ACC112 (cell line): ENCODE measurements around the gene SEPTIN14.
"Not testable (repeated sequence)": the region's sequence is repeated elsewhere in the genome, so short reads cannot be mapped to it uniquely, and the experiment has no call there.

ENCODE experiments used
- H2AFZ ChIP-seq: fragments of 200-600 bp; sonication (generic); one replicate; pipeline ENCODE4 v1.6.0; 2017; ENCODE audit warnings: antibody characterized with exemption, low read length; ENCODE audit not compliant: unreplicated experiment
- H3K27ac ChIP-seq: fragments of 200-600 bp; sonication (generic); 2 replicates; pipeline ENCODE4 v1.5.1; 2014; ENCODE audit warnings: low read depth, mild to moderate bottlenecking, antibody characterized with exemption, low read length, moderate library complexity
- H3K27me3 ChIP-seq: fragments of 200-600 bp; sonication (generic); 2 replicates; pipeline ENCODE4 v1.6.1; 2014; ENCODE audit warnings: mild to moderate bottlenecking, antibody characterized with exemption, low read length, moderate library complexity, mixed read lengths; ENCODE audit not compliant: insufficient read depth
- H3K36me3 ChIP-seq: fragments of 200-600 bp; sonication (generic); 2 replicates; pipeline ENCODE4 v1.6.1; 2016; ENCODE audit warnings: mild to moderate bottlenecking, antibody characterized with exemption, low read length, moderate library complexity, mixed read lengths; ENCODE audit not compliant: insufficient read depth
- H3K4me1 ChIP-seq: fragments of 200-600 bp; sonication (generic); one replicate; pipeline ENCODE4 v1.6.1; 2016; ENCODE audit warnings: low read length, mixed read lengths; ENCODE audit not compliant: insufficient read depth, unreplicated experiment, control insufficient read depth
- H3K4me3 ChIP-seq: fragments of 200-600 bp; sonication (generic); 2 replicates; pipeline ENCODE4 v1.5.1; 2014; ENCODE audit warnings: mild to moderate bottlenecking, low read depth, low read length
- H3K79me2 ChIP-seq: fragments of 200-600 bp; sonication (generic); one replicate; pipeline ENCODE4 v1.6.0; 2016; ENCODE audit warnings: low read length; ENCODE audit not compliant: control insufficient read depth, unreplicated experiment, insufficient read depth

SEPTIN14 gene

DNA sequence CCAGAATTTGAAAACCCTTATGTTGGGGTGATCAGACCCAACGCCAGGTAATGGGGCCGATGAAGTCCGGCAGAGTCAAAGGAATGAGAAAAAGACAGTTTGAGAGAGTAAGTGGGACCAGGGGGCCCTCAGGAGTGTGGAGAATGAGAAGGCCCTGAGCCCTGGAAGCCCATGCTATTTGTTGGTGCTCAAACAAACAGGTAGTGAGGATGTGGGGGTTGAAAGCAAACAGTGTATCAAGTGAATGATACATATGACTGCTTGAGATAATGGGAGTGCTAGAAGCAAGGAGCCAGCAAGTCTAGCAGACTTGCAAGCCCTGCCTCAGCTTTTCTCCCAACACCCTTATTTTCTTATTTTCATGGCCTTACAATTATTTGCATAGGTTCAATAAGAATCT is 11.2 kb upstream of the SEPTIN14 start:
- Histone ChIP-seq H2AFZ (no peak overlapping the region), H3K27ac (no peak overlapping the region), H3K79me2 (no peaks in the 10 kb centered on the region), H3K4me1 (no peaks in the 10 kb centered on the region), H3K4me3 (no peak overlapping the region), H3K36me3 (no peaks in the 10 kb centered on the region), H3K27me3 (peaks cover 9% of the 10 kb centered on the region; the same call in 1 of the 2 replicates)

DNA sequence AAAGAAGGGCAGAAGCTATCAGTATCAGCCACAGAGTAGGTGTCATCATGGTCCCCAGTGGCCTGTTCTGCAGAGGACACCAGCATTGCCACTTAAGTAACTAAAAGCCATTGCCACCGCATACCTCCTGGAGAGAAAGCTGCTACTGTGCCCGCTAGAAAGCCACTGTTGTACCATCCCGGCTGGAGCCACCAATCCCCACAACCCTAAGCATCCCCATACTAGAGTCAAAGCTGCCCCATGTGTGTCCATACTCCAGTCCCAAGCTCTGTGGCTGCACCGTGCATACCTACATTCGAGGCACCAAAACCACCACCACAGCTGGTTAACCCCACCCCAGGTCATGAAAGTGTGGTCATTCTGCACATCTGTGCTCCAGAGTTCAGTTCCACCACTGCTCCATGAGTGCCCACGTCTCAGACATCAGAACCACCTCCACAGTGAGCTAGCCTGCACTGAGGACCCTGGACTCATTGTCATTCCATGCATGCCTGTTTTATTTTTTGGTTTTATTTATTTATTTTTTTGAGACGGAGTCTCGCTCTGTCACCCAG is 9.5 kb upstream of the SEPTIN14 start:
- Histone ChIP-seq H3K4me1 (no peaks in the 10 kb centered on the region), H3K27me3 (peaks cover 2% of the 10 kb centered on the region; the same call in 1 of the 2 replicates), H3K79me2 (no peaks in the 10 kb centered on the region)

DNA sequence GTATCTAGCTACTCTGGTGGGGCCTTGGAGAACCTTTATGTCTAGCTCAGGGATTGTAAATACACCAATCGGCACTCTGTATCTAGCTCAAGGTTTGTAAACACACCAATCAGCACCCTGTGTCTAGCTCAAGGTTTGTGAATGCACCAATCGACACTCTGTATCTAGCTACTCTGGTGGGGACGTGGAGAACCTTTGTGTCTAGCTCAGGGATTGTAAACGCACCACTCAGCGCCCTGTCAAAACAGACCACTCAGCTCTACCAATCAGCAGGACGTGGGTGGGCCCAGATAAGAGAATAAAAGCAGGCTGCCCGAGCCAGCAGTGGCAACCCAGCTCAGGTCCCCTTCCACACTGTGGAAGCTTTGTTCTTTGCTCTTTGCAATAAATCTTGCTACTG is 6.4 kb upstream of the SEPTIN14 start:
- H2AFZ ChIP-seq, H3K27ac ChIP-seq, H3K79me2 ChIP-seq, H3K4me1 ChIP-seq, H3K36me3 ChIP-seq, H3K4me3 ChIP-seq, H3K27me3 ChIP-seq: not testable (repeated sequence)

More for the DNA sequence above, 9.5 kb upstream of the SEPTIN14 start:
- Histone ChIP-seq H3K27ac (no peak overlapping the region), H3K4me3 (no peak overlapping the region), H3K36me3 (no peaks in the 10 kb centered on the region), H2AFZ (no peak overlapping the region)

GRCh38 chr7:55845164-55845563 is 17.4 kb downstream of the SEPTIN14 start:
- H3K79me2 ChIP-seq, H3K4me3 ChIP-seq, H3K27me3 ChIP-seq: not testable (repeated sequence)

GRCh38 chr7:55838595-55838994 is 24.0 kb downstream of the SEPTIN14 start:
- Histone ChIP-seq H3K79me2 (no peaks in the 10 kb centered on the region), H3K27me3 (no peaks in the 10 kb centered on the region), H2AFZ (peak overlapping the region; percentile 64), H3K27ac (no peak overlapping the region), H3K4me1 (no peaks in the 10 kb centered on the region), H3K4me3 (peak overlapping the region; percentile 60; the same call in 1 of the 2 replicates), H3K36me3 (no peaks in the 10 kb centered on the region)

More at GRCh38 chr7:55845164-55845563, 17.4 kb downstream of the SEPTIN14 start:
- not testable (repeated sequence) for H3K4me1 ChIP-seq, H3K27ac ChIP-seq, H2AFZ ChIP-seq, H3K36me3 ChIP-seq

DNA sequence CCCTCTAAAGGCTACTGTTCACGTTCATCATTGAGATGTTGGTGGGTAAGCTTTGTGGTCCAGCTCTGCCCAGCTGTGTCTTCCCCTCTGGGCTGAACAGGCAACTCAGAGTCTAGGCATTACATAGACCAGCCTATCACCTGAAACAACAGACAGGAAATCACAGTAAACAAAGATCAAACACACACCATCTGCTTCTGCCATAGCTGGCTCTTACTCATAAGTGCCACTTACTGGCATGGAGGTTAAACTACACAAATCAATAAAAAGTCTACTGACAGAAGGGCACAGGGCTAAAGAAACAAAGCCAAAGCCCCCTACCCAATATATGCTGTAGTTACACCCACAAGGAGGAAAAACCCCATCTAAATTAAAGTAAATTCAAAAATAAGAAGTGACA is 35.0 kb downstream of the SEPTIN14 start:
- H3K4me3 ChIP-seq = no peak overlapping the region
- H3K79me2 ChIP-seq = no peaks in the 10 kb centered on the region
- H3K27me3 ChIP-seq = no peaks in the 10 kb centered on the region
- H3K27ac ChIP-seq = no peak overlapping the region
- no peak overlapping the region for H2AFZ ChIP-seq
- no peaks in the 10 kb centered on the region for H3K36me3 ChIP-seq
- no peaks in the 10 kb centered on the region for H3K4me1 ChIP-seq

- no peaks in the 10 kb centered on the region for H3K79me2 ChIP-seq
- no peak overlapping the region for H3K4me3 ChIP-seq
- no peak overlapping the region for H3K27ac ChIP-seq
- no peaks in the 10 kb centered on the region for H3K36me3 ChIP-seq
- no peaks in the 10 kb centered on the region for H3K4me1 ChIP-seq
- H2AFZ ChIP-seq = no peak overlapping the region
- H3K27me3 ChIP-seq = peaks cover 8% of the 10 kb centered on the region; the same call in 1 of the 2 replicates
Measured at GRCh38 chr7:55818686-55819085, 43.9 kb downstream of the SEPTIN14 start.

DNA sequence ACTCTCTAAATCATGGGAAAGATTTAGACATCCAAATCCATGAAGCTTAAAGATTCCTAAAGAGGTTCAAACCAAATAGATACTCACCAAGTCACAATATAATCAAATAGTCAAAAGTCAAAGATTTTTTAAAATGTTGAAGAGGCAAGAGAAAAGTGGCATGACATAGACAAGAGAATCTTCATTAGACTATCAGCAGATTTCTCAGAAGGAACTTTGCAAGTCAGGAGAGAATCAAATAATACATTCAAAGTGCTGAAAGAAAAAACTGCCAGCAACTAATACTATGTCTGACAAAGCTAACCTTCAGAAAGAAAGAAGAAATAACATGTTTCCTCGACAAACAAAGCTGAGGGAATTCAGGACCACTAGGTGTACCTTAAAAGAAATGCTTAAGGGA is 65.3 kb downstream of the SEPTIN14 start:
- not testable (repeated sequence) for H3K27ac ChIP-seq, H3K79me2 ChIP-seq, H3K27me3 ChIP-seq, H3K36me3 ChIP-seq, H3K4me3 ChIP-seq, H3K4me1 ChIP-seq, H2AFZ ChIP-seq

DNA sequence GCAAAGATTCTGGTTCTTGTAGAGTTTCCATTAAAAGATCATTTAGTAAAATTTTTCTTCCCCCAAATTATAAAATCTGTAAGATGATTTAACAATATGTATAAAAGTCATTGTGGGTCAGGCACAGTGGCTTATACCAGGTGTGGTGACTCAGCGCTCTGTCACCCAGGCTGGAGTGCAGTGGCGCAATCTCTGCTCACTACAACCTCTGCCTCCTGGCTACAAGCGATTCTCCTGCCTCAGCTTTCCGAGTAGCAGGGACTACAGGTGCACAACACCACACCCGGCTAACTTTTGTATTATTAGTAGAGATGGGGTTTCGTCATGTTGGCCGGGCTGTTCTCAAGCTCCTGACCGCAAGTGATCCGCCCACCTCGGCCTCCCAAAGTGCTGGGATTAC is 68.0 kb downstream of the SEPTIN14 start:
- H3K36me3 ChIP-seq = no peaks in the 10 kb centered on the region
- H3K27me3 ChIP-seq = 0 out of 2 replicates have a peak, but pooled peaks cover 5% of the 10 kb centered on the region
- H3K4me3 ChIP-seq = no peak overlapping the region
- no peak overlapping the region for H2AFZ ChIP-seq
- H3K27ac ChIP-seq = no peak overlapping the region
- H3K79me2 ChIP-seq = no peaks in the 10 kb centered on the region
- H3K4me1 ChIP-seq = no peaks in the 10 kb centered on the region

DNA sequence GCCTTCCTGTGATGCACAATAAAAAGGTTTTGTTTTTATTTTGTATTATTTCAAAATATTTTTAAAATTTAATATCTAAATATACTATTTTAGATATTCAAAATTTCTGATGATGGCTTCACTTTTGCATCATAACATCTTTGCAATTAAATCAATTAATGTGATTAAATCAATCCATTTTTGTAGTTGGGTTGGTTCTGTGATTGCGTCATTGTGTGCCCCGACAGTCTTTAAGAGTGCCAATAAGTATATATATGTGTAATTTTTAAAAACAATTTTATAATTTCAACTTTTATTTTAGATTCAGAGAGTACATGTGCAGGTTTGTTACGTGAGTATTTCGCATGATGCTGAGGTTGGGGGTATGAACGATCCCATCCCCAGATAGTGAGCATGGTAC is 70.5 kb downstream of the SEPTIN14 start:
- Histone ChIP-seq H3K27me3 (peaks cover 8% of the 10 kb centered on the region; the same call in 1 of the 2 replicates), H2AFZ (no peak overlapping the region), H3K4me1 (no peaks in the 10 kb centered on the region), H3K36me3 (no peaks in the 10 kb centered on the region), H3K4me3 (no peak overlapping the region), H3K79me2 (no peaks in the 10 kb centered on the region), H3K27ac (no peak overlapping the region)

- H3K27me3 ChIP-seq = peaks cover 8% of the 10 kb centered on the region; the same call in 1 of the 2 replicates
- no peak overlapping the region for H3K4me3 ChIP-seq
- H3K79me2 ChIP-seq = no peaks in the 10 kb centered on the region
- no peaks in the 10 kb centered on the region for H3K4me1 ChIP-seq
- H3K36me3 ChIP-seq = no peaks in the 10 kb centered on the region
- H2AFZ ChIP-seq = no peak overlapping the region
- H3K27ac ChIP-seq = no peak overlapping the region
Measured at GRCh38 chr7:55787796-55788195, 74.8 kb downstream of the SEPTIN14 start.
